KMS-11 (cell line): Measurements from ENCODE around the gene RAPGEF2.

Source experiments
- H2AFZ ChIP-seq: fragments of 200-600 bp; sonication (generic); 2 replicates; pipeline ENCODE4 v1.6.1; 2016; ENCODE audit warnings: antibody characterized with exemption, mixed run types, low read depth
- H3K27ac ChIP-seq: fragments of 200-600 bp; sonication (generic); 2 replicates; pipeline ENCODE4 v1.6.1; 2016; ENCODE audit warnings: mild to moderate bottlenecking, mixed run types
- H3K27me3 ChIP-seq: fragments of 200-600 bp; sonication (generic); 2 replicates; pipeline ENCODE4 v1.6.1; 2017; ENCODE audit warnings: mild to moderate bottlenecking, low read depth, mixed run types, moderate library complexity; ENCODE audit not compliant: insufficient read depth
- H3K36me3 ChIP-seq: fragments of 200-600 bp; sonication (generic); 2 replicates; pipeline ENCODE4 v1.6.1; 2017; ENCODE audit warnings: mild to moderate bottlenecking, mixed run types; ENCODE audit not compliant: insufficient read depth
- H3K4me1 ChIP-seq: fragments of 200-600 bp; sonication (generic); 2 replicates; pipeline ENCODE4 v1.6.1; 2016; ENCODE audit warnings: mild to moderate bottlenecking, low read depth, mixed run types; ENCODE audit not compliant: poor library complexity, severe bottlenecking
- H3K4me2 ChIP-seq: fragments of 200-600 bp; sonication (generic); 2 replicates; pipeline ENCODE4 v1.7.0; 2016; ENCODE audit warnings: mild to moderate bottlenecking, mixed run types
- H3K4me3 ChIP-seq: fragments of 200-600 bp; sonication (generic); IDR thresholded peaks from 2 replicates; pipeline ENCODE4 v1.6.1; 2017; ENCODE audit warnings: low read depth, low read length, mixed read lengths; ENCODE audit not compliant: insufficient read depth
- H3K79me2 ChIP-seq: fragments of 200-600 bp; sonication (generic); 2 replicates; pipeline ENCODE4 v1.6.1; 2016; ENCODE audit warnings: low read depth, mixed run types; ENCODE audit not compliant: insufficient read depth
- H3K9ac ChIP-seq: fragments of 200-600 bp; sonication (generic); 2 replicates; pipeline ENCODE4 v1.6.1; 2016; ENCODE audit warnings: mild to moderate bottlenecking, mixed run types
- H4K20me1 ChIP-seq: fragments of 200-600 bp; sonication (generic); 2 replicates; pipeline ENCODE4 v1.6.1; 2016; ENCODE audit warnings: mild to moderate bottlenecking, mixed run types; ENCODE audit not compliant: insufficient read depth
- TF ChIP-seq, protein P1 (sequence below): fragments of 200-600 bp; sonication (generic); conservative IDR thresholded peaks from 2 replicates; pipeline ENCODE4 v1.6.1; 2017; ENCODE audit warnings: low read depth, mild to moderate bottlenecking, antibody characterized with exemption, low read length, moderate library complexity, mixed read lengths

RAPGEF2 gene

DNA sequence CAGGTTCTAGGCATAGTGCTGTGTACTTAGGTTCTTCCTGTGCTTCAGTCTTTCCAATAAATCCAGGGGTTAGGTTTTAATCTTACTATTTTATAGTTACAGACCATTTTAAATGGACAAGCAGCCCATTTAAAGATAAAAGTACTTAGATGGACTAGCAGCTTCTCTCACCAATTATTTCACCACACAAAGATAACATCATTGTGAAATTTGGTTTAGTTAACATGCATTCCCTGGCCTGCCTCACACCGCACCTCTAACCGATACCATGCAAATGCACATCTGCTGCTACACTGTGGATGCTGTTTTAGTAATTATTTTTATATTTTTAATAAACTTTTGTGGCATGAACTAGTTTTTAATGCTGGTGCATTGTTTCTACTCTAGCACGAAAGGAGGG lies 252.6 kb downstream of the RAPGEF2 start:
- Histone ChIP-seq H3K79me2 (no peaks in the 10 kb centered on the region), H3K27me3 (no peaks in the 10 kb centered on the region), H3K4me2 (no peak overlapping the region), H3K4me1 (no peaks in the 10 kb centered on the region), H3K9ac (no peak overlapping the region), H3K36me3 (no peaks in the 10 kb centered on the region; the same call in 1 of the 2 replicates), H4K20me1 (no peaks in the 10 kb centered on the region), H3K4me3 (no peak overlapping the region), H3K27ac (no peak overlapping the region), H2AFZ (no peak overlapping the region)
- TF ChIP-seq, protein P1, sequence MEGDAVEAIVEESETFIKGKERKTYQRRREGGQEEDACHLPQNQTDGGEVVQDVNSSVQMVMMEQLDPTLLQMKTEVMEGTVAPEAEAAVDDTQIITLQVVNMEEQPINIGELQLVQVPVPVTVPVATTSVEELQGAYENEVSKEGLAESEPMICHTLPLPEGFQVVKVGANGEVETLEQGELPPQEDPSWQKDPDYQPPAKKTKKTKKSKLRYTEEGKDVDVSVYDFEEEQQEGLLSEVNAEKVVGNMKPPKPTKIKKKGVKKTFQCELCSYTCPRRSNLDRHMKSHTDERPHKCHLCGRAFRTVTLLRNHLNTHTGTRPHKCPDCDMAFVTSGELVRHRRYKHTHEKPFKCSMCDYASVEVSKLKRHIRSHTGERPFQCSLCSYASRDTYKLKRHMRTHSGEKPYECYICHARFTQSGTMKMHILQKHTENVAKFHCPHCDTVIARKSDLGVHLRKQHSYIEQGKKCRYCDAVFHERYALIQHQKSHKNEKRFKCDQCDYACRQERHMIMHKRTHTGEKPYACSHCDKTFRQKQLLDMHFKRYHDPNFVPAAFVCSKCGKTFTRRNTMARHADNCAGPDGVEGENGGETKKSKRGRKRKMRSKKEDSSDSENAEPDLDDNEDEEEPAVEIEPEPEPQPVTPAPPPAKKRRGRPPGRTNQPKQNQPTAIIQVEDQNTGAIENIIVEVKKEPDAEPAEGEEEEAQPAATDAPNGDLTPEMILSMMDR, result no peak

DNA sequence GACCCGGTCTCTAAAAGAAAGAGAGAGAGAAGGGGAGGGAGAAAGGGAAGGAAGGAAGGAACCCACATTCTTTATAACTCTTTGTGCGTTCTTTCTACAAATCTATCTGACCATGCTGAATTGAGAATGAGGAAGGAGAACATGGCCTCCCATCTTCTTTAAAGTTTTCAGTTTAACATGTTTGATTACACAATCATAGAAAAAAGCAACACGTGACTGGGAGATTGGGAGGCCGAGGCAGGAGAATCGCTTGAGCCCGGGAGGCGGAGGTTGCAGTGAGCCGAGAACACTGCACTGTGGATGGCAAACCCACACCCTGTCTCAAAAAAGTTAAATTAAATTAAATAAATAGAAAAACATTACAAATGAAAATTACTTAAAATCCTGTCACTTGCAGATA lies 254.5 kb downstream of the RAPGEF2 start:
- H3K4me1 ChIP-seq, result no peaks in the 10 kb centered on the region

DNA sequence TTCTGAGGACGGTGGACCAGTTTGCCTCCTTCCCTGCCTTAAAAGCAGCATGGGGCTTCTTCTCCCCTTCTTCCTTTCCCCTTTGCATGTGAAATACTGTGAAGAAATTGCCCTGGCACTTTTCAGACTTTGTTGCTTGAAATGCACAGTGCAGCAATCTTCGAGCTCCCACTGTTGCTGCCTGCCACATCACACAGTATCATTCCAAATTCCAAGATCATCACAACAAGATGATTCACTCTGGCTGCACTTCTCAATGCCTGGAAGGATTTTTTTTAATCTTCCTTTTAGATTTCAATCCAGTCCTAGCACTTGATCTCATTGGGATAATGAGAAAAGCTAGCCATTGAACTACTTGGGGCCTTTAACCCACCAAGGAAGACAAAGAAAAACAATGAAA lies 255.3 kb downstream of the RAPGEF2 start:
- H3K4me1 ChIP-seq, result no peaks in the 10 kb centered on the region
- H3K36me3 ChIP-seq, result no peaks in the 10 kb centered on the region; the same call in 1 of the 2 replicates
- H3K27me3 ChIP-seq, result no peaks in the 10 kb centered on the region
- TF ChIP-seq, protein P1, result no peak
- no peak overlapping the region for H3K9ac ChIP-seq
- no peak overlapping the region for H2AFZ ChIP-seq
- H3K4me3 ChIP-seq, result no peak overlapping the region
- H3K79me2 ChIP-seq, result no peaks in the 10 kb centered on the region
- H3K4me2 ChIP-seq, result no peak overlapping the region
- H4K20me1 ChIP-seq, result no peaks in the 10 kb centered on the region
- no peak overlapping the region for H3K27ac ChIP-seq

More for the DNA sequence above, 254.5 kb downstream of the RAPGEF2 start:
- no peak overlapping the region for H3K4me2 ChIP-seq
- H3K27me3 ChIP-seq, result no peaks in the 10 kb centered on the region
- H3K9ac ChIP-seq, result no peak overlapping the region
- H3K36me3 ChIP-seq, result no peaks in the 10 kb centered on the region; the same call in 1 of the 2 replicates
- TF ChIP-seq, protein P1, result no peak
- no peak overlapping the region for H2AFZ ChIP-seq
- H3K27ac ChIP-seq, result no peak overlapping the region
- no peak overlapping the region for H3K4me3 ChIP-seq
- H3K79me2 ChIP-seq, result no peaks in the 10 kb centered on the region
- no peaks in the 10 kb centered on the region for H4K20me1 ChIP-seq

DNA sequence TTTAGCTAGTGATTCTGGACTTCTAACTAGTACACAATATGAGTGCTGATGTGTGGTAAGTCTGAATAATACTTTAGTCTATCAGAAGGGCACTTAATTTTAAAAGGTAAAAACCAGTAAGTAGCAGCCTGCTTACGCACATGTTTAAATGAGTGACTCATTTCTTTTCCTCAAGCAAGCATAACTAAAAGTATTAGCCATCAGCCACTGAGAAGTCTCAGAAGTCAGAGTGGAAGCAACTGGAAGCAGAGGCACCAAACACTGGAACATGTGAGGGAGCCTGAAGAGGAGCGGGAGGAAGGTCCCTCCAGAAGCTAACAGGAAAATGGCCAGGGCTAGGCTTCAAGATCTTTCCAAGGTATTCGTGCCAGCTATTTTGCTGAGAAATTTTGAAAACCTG lies 257.7 kb downstream of the RAPGEF2 start:
- Histone ChIP-seq H3K36me3 (no peaks in the 10 kb centered on the region; the same call in 1 of the 2 replicates), H3K79me2 (no peaks in the 10 kb centered on the region)
- TF ChIP-seq, protein P1, result no peak

More for the DNA sequence above, 257.7 kb downstream of the RAPGEF2 start:
- no peak overlapping the region for H3K4me3 ChIP-seq
- H4K20me1 ChIP-seq, result no peaks in the 10 kb centered on the region
- no peak overlapping the region for H3K4me2 ChIP-seq
- H3K4me1 ChIP-seq, result no peaks in the 10 kb centered on the region
- H3K27me3 ChIP-seq, result no peaks in the 10 kb centered on the region
- H2AFZ ChIP-seq, result no peak overlapping the region
- H3K27ac ChIP-seq, result no peak overlapping the region
- H3K9ac ChIP-seq, result no peak overlapping the region
